Stimulated activated naive B cell treated with anti-CD40 and anti-IgM and Interleukin-4, amounts not matched to agents 10 μg/mL and 1 μg/mL and 100 μg/mL, for 72 hours (primary cell): Measurements from ENCODE around the gene BCDIN3D.
"Not testable (repeated sequence)": the region's sequence is repeated elsewhere in the genome, so short reads cannot be mapped to it uniquely, and the experiment has no call there.

Experiments used
- ATAC-seq, 2 donors: fragments of 150-1000 bp; cut with Tn5 transposase; replicated peaks; 2 replicates each; pipeline ENCODE4 v1.10.0; 2021; ENCODE audit warnings: moderate library complexity in 1 of 2
- DNase-seq: peaks from one replicate; pipeline ENCODE4 v3.0.0; 2021
- H3K27ac Mint-ChIP-seq: one replicate; pipeline ENCODE4 v1.8.0; 2022; ENCODE audit warnings: mild to moderate bottlenecking, mixed read lengths
- H3K27me3 Mint-ChIP-seq, 2 donors: one replicate each; pipeline ENCODE4 v1.8.0; 2022; ENCODE audit warnings: mixed read lengths in 2 of 2
- H3K36me3 Mint-ChIP-seq, 2 donors: one replicate each; pipeline ENCODE4 v1.8.0; 2022; ENCODE audit warnings: mixed read lengths in 2 of 2, mild to moderate bottlenecking in 1 of 2
- H3K4me1 Mint-ChIP-seq, 2 donors: one replicate each; pipeline ENCODE4 v1.8.0; 2022; ENCODE audit warnings: mixed read lengths in 2 of 2, mild to moderate bottlenecking in 1 of 2
- H3K4me3 Mint-ChIP-seq, 2 donors: one replicate each; pipeline ENCODE4 v1.8.0; 2022; ENCODE audit warnings: mild to moderate bottlenecking in 2 of 2, mixed read lengths in 2 of 2, moderate library complexity in 1 of 2
- H3K9me3 Mint-ChIP-seq, 2 donors: one replicate each; pipeline ENCODE4 v1.8.0; 2022; ENCODE audit warnings: mixed read lengths in 2 of 2, mild to moderate bottlenecking in 1 of 2

Gene BCDIN3D

DNA sequence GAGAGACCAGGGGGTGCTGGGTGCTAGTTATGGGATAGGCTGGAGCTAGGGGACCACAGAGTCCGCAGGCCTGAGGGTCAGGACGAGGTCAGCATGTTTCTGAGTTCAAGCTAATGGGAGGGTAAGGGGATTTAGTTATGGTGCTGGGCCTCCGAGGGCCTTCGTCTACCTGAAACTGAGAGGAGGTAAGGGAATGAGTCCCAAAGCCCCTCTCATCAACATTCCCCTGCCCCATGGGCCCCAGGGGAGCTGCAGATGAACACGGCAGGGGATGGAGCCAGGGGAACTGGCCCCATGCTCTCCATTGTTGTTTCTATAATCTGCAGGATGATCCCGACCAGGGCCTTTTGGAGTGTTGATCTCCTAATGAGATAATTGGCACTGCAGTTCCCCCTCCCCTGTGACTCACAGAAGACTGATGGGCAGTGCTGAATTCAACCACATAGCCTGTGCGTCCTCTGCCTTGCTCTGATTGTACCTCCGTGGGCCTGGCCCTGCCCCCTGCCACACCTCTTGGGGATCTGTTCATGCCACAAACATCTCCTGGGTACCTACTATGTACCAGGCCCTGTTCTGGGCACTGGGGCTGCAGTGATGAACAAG is 39.4 kb upstream of the BCDIN3D start:
- Mint-ChIP-seq H3K36me3 (no peaks in the 10 kb centered on the region), H3K27me3 (peaks cover 26 to 42% of the 10 kb centered on the region in 2 donors), H3K9me3 (peaks cover 12 to 20% of the 10 kb centered on the region in 2 donors), H3K4me1 (no peaks in the 10 kb centered on the region), H3K27ac (no peak overlapping the region), H3K4me3 (no peak overlapping the region)
- no peak for DNase-seq
- no peak for ATAC-seq

DNA sequence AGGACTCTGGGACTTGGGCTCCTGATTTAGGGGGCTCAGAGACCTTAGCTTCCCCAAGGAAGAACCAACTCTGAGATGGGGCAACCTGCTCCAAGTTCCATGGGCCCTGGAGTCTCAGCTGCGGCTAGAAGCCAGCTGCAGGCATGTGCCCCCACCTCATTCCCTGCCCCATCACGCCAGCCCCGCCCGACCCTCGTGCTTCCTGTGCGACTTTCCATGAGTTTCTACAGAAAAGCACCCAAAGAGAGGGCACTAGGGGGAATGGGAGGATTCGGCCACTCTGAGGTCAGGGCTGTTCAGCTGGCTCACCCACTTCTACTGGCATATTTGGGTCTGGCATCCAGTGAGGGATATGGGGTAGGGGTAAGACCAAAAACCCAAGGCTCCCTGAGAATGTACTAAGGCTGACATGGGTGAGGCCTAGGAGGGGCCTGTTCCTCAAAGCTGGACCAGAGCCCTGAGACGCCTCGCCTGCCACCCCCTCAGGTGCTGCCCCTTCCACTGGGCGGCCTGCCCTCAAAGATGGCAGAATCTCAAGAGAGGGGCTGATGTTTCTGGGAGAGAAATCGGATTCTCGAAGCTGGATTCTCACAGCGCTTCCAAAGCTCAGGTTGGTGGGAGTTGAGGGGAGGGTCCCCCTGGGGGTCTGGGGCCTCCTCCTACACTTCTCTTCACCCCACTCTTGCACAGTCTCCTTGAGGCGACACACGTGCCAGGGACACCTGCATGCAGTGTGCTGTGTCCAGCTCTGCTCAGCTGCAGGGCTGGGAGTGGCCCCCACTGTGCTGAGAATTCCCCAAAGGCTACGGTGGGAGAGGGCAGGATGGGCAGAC is 38.7 kb upstream of the BCDIN3D start:
- H3K4me1 Mint-ChIP-seq = no peaks in the 10 kb centered on the region
- H3K27ac Mint-ChIP-seq = no peak overlapping the region
- DNase-seq (no peak), ATAC-seq (no peak)
- H3K27me3 Mint-ChIP-seq = peaks cover 19 to 34% of the 10 kb centered on the region in 2 donors
- H3K4me3 Mint-ChIP-seq = no peak overlapping the region
- H3K36me3 Mint-ChIP-seq = no peaks in the 10 kb centered on the region
- peaks cover 12 to 20% of the 10 kb centered on the region in 2 donors for H3K9me3 Mint-ChIP-seq

DNA sequence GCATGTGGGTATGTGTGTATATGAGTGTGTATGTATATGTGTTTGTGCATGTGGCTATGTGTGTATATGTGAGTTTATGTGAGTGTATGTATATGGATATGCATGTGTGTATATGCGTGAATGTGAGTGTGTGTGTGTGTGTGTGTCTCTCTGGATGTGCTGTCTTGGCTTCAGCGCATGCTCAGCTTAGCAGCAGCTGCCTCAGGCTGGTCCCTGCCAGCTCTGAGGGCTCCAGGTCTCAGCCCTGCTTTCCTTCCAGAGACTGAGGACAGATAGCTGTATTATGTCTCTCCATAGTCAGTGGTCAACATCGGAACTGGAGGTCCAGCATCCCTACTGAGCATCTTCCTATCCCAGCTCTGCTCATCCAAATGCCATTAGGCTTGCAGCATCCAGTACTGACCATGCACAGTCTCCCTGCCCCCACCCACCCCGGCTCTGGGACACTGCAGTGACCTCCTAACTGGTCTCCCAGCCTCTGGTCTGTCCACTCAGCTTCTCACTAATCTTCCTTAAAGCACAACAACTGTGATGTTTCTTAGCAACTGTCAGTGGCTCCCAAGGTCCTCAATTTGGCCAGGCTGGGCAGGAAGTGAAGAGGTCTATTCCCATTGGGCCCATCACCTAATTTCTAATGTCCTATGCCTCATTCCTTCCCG is 38.0 kb upstream of the BCDIN3D start:
- no peak for DNase-seq
- Mint-ChIP-seq H3K27ac (no peak overlapping the region), H3K4me3 (no peak overlapping the region), H3K36me3 (no peaks in the 10 kb centered on the region), H3K9me3 (peaks cover 12 to 20% of the 10 kb centered on the region in 2 donors), H3K27me3 (peaks cover 19 to 32% of the 10 kb centered on the region in 2 donors), H3K4me1 (no peaks in the 10 kb centered on the region)
- no peak for ATAC-seq

DNA sequence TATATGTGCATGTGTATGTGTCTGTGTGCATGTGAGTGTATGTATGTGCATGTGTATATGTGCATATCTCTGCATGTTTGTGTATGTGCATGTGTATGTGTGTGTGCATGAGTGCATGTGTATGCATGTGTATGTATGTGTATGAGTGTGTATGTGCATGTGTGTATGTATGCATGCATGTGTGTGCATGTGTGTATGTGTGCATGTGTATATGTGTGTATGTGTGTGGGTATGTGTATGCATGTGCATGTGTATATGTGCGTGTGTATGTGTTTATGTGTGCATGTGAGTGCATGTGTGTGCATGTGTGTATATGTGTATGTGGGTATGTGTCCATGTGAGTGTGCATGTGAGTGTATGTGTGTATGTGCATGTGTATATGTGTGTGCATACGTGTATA is 36.2 kb upstream of the BCDIN3D start:
- H3K27ac Mint-ChIP-seq, ATAC-seq, H3K4me3 Mint-ChIP-seq, H3K4me1 Mint-ChIP-seq, H3K36me3 Mint-ChIP-seq, DNase-seq: not testable (repeated sequence)
- Mint-ChIP-seq H3K9me3 (peaks cover 12 to 20% of the 10 kb centered on the region in 2 donors), H3K27me3 (peaks cover 12 to 22% of the 10 kb centered on the region in 2 donors)

DNA sequence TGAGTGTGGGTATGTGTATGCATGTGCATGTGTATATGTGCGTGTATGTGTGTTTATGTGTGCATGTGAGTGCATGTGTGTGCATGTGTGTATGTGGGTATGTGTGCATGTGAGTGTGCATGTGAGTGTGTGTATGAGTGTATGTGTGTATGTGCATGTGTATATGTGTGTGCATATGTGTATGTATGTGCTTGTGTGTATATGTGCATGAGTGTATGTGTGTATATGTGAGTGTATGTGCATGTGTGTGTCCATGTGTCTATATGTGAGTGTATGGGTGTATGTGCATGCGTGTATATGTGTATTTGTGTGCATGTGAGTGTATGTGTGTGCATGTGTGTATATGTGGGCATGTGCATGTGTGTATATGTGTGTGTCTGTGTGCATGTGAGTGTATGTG is 35.1 kb upstream of the BCDIN3D start:
- no peaks in the 10 kb centered on the region for H3K36me3 Mint-ChIP-seq

DNA sequence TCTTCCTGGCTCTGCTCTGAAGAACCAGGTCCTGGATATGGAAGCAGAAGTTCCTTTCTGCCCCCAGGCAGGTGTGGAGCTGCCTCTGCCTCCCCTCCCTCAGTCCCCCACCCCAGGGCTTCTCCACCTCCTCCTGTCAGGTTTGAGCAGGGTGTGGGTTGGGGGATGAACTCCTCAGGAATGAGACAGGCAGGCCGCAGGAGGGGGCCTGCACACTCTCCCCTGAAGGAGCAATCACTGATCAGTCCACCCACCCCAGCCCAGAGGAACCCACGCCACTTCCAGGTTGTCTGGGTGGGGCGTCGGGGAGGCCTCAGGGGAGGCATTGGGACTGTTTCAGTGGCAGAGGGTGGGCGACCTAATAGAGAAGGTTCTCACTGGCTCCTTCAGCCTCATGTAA is 34.2 kb upstream of the BCDIN3D start:
- no peak for ATAC-seq
- Mint-ChIP-seq H3K4me1 (no peaks in the 10 kb centered on the region), H3K27ac (no peak overlapping the region), H3K27me3 (peaks cover 8 to 9% of the 10 kb centered on the region in 2 donors), H3K9me3 (peaks cover 12 to 20% of the 10 kb centered on the region in 2 donors), H3K4me3 (no peak overlapping the region), H3K36me3 (no peaks in the 10 kb centered on the region)
- no peak for DNase-seq

More for the DNA sequence above, 35.1 kb upstream of the BCDIN3D start:
- peaks cover 12 to 14% of the 10 kb centered on the region in 2 donors for H3K27me3 Mint-ChIP-seq
- no peak overlapping the region for H3K27ac Mint-ChIP-seq
- no peaks in the 10 kb centered on the region for H3K4me1 Mint-ChIP-seq
- DNase-seq = no peak
- H3K4me3 Mint-ChIP-seq = no peak overlapping the region
- H3K9me3 Mint-ChIP-seq = peaks cover 12 to 20% of the 10 kb centered on the region in 2 donors
- ATAC-seq = no peak

DNA sequence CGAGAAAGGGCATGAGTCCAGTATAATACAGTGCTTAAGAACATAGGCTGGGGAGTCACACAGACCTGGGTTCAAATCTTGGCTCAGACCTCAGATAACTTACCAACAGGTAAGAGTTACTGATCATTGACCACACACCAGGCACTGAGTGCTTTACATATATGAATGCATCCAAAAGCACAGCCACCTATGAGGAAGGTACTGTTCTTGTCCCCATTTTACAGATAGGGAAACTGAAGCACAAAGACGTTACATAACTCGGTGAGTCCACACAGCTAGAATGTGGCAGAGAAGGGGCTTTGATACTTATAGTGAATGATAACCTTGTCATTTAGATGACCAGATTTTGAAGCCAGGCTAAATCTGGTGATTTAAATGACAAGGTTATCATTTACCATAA is 33.2 kb upstream of the BCDIN3D start:
- H3K4me1 Mint-ChIP-seq = no peaks in the 10 kb centered on the region
- ATAC-seq = no peak

DNA sequence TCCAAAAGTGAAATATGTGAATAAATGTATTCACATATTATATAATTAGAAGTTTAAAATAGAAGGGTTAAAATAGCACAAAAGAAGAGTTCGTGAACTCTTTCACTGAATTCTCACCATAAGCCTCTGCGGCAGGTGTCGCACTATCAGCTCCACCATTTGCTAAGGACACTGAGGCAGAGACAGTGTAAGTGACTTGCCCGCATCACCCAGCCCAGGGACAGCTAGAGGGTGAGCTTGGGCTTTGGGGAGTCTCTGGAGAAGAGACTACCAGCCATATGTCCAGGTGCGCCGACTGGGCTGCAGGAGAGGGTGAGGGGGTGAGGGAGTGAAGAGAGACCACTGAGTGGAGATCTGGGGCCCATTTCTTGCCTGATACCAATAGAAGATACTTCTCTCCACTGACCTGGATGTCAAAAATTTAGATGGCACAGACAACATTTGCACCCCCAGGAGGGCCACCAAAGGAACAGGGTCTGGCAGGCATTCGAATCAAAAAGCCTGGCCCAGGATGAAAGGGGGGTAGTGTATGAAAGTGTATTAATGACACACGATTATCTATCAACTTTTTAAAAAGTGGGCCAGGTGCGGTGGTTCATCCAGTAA is 32.3 kb upstream of the BCDIN3D start:
- no peaks in the 10 kb centered on the region for H3K36me3 Mint-ChIP-seq
- H3K4me3 Mint-ChIP-seq = no peak overlapping the region
- ATAC-seq (no peak), DNase-seq (no peak)
- peaks cover 12 to 20% of the 10 kb centered on the region in 2 donors for H3K9me3 Mint-ChIP-seq
- peaks cover 8 to 10% of the 10 kb centered on the region in 2 donors for H3K27me3 Mint-ChIP-seq
- no peaks in the 10 kb centered on the region for H3K4me1 Mint-ChIP-seq
- no peak overlapping the region for H3K27ac Mint-ChIP-seq

More for the DNA sequence above, 33.2 kb upstream of the BCDIN3D start:
- no peak overlapping the region for H3K4me3 Mint-ChIP-seq
- peaks cover 8 to 9% of the 10 kb centered on the region in 2 donors for H3K27me3 Mint-ChIP-seq
- no peak overlapping the region for H3K27ac Mint-ChIP-seq
- peaks cover 12 to 20% of the 10 kb centered on the region in 2 donors for H3K9me3 Mint-ChIP-seq
- H3K36me3 Mint-ChIP-seq = no peaks in the 10 kb centered on the region
- no peak for DNase-seq

DNA sequence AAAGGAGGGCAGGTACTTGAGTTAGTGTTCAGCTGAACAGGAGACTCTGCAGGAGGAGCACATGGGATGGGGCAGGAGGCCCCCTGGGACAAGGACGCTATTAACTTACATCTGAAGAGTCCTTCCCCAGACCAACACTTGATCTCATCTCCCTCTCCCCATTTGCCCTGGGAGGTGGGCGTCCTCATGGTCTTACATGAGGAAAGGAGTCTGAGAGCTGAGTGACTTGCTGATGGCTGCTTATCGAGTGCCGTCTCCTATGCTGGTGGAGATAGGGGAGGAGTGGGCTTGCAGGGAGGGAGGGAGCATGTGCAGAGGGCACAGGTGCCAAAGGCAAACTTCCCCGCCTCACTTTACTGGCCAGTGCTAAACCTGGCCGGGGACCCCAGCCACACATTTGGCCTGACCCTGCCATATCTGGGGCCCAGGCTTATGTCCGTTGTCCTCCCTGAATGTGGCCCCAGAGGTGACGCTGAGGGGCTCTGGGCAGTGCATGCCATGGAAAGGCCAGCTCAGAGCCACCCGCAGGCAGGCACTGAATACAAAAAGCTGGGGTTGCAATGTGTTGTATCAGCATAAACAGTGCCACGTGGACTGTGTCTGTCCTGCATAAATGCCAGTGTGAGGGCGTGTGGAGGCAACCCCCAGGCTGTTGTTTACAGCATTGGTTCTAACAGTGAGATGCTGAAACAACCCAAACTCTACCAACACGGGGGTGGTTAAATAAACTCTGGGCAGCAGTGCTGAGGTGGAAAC is 31.4 kb upstream of the BCDIN3D start:
- Mint-ChIP-seq H3K27ac (no peak overlapping the region), H3K4me1 (no peaks in the 10 kb centered on the region), H3K9me3 (peaks cover 12 to 13% of the 10 kb centered on the region in 2 donors), H3K36me3 (no peaks in the 10 kb centered on the region), H3K4me3 (no peak overlapping the region), H3K27me3 (peaks cover 8 to 13% of the 10 kb centered on the region in 2 donors)
- no peak for DNase-seq
- ATAC-seq = no peak

DNA sequence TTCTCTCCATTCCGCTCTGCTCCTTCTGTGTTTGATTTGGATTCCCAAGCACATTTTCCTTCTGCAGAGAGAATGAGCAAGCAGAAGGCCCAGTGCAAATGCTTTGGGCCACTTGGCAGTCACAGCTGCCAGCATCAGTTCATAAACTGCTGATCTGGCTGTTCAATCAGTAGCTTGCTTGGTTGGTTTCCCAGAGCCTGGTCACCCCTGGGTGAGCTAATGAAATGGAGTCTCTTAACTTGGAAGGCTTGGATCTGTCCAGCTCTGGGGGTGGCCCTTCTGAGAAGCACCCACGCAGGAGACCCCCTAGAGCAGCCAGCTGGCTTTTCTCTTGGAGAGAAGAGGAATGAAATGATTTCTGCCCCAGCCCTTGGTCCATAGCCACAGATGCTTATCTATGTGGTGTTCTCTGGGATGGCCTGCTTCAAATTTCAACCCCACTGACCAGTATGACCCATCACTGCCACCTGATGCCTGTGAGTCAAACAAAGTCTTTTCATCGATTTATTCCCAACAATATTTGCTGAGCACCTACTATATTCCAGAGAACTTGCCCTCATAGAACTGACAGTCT is 30.5 kb upstream of the BCDIN3D start:
- ATAC-seq = no peak
- Mint-ChIP-seq H3K27ac (no peak overlapping the region), H3K9me3 (peaks cover 4 to 6% of the 10 kb centered on the region in 2 donors), H3K4me1 (no peaks in the 10 kb centered on the region), H3K4me3 (no peak overlapping the region), H3K36me3 (no peaks in the 10 kb centered on the region), H3K27me3 (peaks cover 8 to 13% of the 10 kb centered on the region in 2 donors)
- no peak for DNase-seq

DNA sequence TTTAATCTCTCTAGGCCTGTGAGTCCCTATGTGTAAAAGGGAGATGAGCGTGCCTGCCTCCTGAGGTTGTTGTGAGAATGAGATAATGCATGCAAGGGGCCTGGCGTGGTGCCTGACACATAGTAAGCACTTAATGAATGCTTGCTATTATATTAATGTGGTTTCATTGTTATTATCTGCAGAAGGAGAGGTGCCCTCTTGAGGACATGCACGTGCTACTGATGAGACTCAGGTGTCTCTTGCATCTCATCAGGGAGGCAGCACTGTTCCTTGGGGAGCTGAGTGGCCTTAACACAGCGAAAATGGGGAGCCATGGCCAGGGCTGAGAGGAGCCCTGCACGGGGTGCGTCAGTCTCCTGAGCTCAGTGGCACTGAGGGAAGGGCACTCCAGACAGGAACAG is 29.9 kb upstream of the BCDIN3D start:
- peaks cover 11 to 15% of the 10 kb centered on the region in 2 donors for H3K27me3 Mint-ChIP-seq
- no peaks in the 10 kb centered on the region for H3K4me1 Mint-ChIP-seq
- no peak for DNase-seq

DNA sequence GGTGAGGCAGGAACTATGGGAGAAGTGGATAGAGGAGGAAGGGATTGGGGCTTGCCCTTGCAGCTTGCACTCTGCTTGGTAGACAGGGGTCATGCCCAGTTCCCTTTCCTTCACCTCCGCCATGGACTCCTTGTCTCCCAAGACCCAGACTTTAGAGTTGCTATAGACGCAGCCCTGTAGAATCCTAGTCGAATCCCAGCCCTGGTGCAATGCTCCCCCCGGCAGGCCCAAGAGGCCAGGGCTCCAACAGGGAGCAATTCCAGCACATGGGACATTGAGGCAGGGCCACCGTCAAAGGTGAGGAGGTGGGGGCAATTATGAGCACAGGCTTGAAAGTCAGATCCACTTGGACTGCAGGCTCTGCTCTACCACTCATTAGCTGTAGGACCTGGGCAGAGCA is 29.5 kb upstream of the BCDIN3D start:
- DNase-seq = no peak
- ATAC-seq = no peak
- no peaks in the 10 kb centered on the region for H3K36me3 Mint-ChIP-seq
- H3K9me3 Mint-ChIP-seq = no peaks in the 10 kb centered on the region
- H3K27me3 Mint-ChIP-seq = peaks cover 14 to 17% of the 10 kb centered on the region in 2 donors
- no peak overlapping the region for H3K27ac Mint-ChIP-seq
- H3K4me3 Mint-ChIP-seq = no peak overlapping the region
- no peaks in the 10 kb centered on the region for H3K4me1 Mint-ChIP-seq

More for the DNA sequence above, 29.9 kb upstream of the BCDIN3D start:
- Mint-ChIP-seq H3K27ac (no peak overlapping the region), H3K4me3 (no peak overlapping the region), H3K36me3 (no peaks in the 10 kb centered on the region), H3K9me3 (peaks cover 2% of the 10 kb centered on the region in 2 donors)
- ATAC-seq = no peak

DNA sequence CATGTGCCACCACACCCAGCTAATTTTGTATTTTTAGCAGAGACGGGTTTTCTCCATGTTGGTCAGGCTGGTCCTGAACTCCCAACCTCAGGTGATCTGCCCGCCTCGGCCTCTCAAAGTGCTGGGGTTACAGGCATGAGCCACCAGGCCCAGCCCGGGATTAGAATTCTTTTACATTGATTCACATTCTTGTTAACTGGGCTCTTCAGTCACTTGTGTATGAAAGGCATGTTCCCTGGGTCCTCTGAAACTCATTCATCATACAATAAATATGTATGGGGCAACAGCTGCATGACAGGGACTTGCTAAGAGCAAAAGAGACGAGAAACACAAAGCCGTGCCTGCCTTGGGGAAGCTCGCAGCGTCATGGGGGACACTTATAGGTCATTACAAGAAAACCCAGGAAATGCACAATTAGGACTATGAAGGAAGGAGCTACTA is 28.9 kb upstream of the BCDIN3D start:
- H3K9me3 Mint-ChIP-seq, DNase-seq, H3K4me3 Mint-ChIP-seq, ATAC-seq, H3K27ac Mint-ChIP-seq, H3K4me1 Mint-ChIP-seq, H3K36me3 Mint-ChIP-seq: not testable (repeated sequence)
- peaks cover 14 to 20% of the 10 kb centered on the region in 2 donors for H3K27me3 Mint-ChIP-seq
